SKM-1 (cell line): ENCODE data around the gene S100A13.

Source experiments
- DNase-seq: peaks from one replicate; lab custom pipeline; 2025; ENCODE audit not compliant: unreplicated experiment; lab: John Stamatoyannopoulos, UW

Gene S100A13

GRCh38 chr1:153573351-153573750, 54.0 kb downstream of the S100A13 start:
- DNase-seq, result peak; percentile 78

- no peak for DNase-seq
Observed at GRCh38 chr1:153572569-153573015, 54.7 kb downstream of the S100A13 start.

GRCh38 chr1:153571706-153572105, 55.6 kb downstream of the S100A13 start:
- no peak for DNase-seq

GRCh38 chr1:153570874-153571273, 56.4 kb downstream of the S100A13 start:
- no peak for DNase-seq

- no peak for DNase-seq
Observed at GRCh38 chr1:153569465-153569864, 57.8 kb downstream of the S100A13 start.
